ENCODE results near the gene SPATA1.

The SPATA1 gene

DNA sequence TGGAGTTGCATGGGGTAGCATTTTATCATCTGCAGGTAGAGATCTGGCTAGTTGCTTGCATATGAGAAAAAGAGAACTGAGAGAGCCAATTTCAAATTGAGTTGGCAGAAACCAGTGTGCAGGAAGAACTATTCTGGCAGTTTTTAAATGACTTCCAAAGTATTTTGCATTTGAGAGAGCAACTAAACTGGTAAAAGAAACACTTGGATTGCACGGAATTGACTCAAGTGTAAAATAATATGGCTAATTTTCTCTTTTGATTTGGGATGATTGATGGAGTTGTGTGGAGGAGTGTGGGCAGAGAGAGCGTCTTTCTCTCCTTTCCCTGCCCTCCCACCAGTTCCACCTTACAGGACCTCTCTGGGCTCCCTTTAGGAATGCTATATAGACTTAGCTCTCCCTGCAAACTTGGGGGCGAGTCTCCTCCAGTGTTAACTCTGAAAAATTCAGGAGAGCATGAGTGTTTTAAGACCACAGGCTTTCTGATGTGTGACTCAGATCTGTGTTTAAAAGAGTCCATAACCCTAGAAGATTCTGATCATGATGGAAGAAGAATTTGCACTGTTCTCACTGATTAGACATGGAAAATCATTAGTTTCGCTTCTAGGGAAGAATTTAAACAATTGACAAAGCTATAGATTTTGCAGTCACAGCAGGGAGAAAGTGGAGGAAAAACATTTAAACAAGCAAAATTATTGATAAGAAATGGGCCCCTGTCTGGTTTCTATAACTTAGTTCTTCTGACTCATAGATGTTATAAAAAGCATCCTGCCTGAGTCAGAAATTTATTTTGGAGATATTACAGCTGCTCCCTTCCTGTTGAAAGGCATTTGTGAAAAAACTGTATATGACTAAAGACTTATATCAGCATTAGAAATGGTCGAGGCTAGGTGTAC is 92.9 kb downstream of the SPATA1 start:
- peaks cover 5% of the 10 kb centered on the region for H3K4me1 ChIP-seq (ENCODE audit: control insufficient read depth, low read depth, low read length)
- H3K9me3 ChIP-seq (ENCODE audit: control insufficient read depth, low read depth, low read length) = no peaks in the 10 kb centered on the region
- no peak overlapping the region for H3K4me3 ChIP-seq (ENCODE audit: low read length)
- no peaks in the 10 kb centered on the region for H3K36me3 ChIP-seq (ENCODE audit: control insufficient read depth, low read depth, low read length)
- no peak overlapping the region for H3K9ac ChIP-seq (ENCODE audit: low read length)
- H3K27ac ChIP-seq (ENCODE audit: low read length) = no peak overlapping the region
- H3K27me3 ChIP-seq (ENCODE audit: control insufficient read depth, insufficient read depth, low read length) = no peaks in the 10 kb centered on the region

DNA sequence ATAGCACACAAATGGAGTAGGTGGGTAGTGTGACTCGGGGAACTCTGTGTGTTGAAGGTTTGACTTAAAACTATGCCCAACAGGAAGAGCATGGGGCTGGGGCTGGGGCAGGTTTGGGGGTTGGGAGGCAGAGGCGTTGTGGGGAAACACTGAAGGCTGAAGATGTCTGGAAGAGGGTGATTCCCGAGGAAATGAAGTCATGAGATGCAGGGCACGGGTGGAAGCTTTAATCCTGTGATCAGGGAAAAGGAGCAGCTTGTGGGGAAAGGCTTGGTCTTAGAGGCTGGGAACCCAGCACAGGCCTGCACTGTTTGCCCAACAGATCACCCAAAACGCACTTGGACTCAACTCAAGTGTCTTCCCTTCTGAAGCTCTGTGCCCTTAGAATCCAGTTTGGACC is 94.6 kb downstream of the SPATA1 start:
- no peak overlapping the region for H3K27ac ChIP-seq (ENCODE audit: low read length)
- H3K9me3 ChIP-seq (ENCODE audit: control insufficient read depth, low read depth, low read length) = peaks cover 14% of the 10 kb centered on the region
- peaks cover 5% of the 10 kb centered on the region for H3K4me1 ChIP-seq (ENCODE audit: control insufficient read depth, low read depth, low read length)
- H3K27me3 ChIP-seq (ENCODE audit: control insufficient read depth, insufficient read depth, low read length) = no peaks in the 10 kb centered on the region
- H3K4me3 ChIP-seq (ENCODE audit: low read length) = no peak overlapping the region
- H3K9ac ChIP-seq (ENCODE audit: low read length) = no peak overlapping the region
- no peaks in the 10 kb centered on the region for H3K36me3 ChIP-seq (ENCODE audit: control insufficient read depth, low read depth, low read length)

DNA sequence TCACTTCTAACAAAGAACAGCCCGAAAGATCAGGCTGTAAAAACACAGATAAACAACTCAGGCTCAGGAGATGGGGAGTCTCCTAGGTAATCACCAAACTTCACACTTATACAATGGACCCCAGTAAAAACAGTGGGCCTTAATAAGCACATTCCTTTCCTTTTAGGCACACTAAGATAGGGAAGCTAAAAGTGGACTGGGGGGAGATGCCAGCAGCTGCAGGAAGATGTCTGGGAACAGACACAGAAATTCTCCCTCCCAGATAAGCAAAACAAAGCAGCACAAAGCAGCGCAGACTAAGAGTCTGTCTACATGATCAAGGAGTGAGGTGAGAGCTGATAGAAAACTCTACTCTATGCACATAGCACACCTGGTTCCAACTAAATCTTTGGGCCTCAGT is 97.0 kb downstream of the SPATA1 start:
- H3K9me3 ChIP-seq (ENCODE audit: control insufficient read depth, low read depth, low read length) = peaks cover 23% of the 10 kb centered on the region
- no peak overlapping the region for H3K9ac ChIP-seq (ENCODE audit: low read length)
- H3K36me3 ChIP-seq (ENCODE audit: control insufficient read depth, low read depth, low read length) = no peaks in the 10 kb centered on the region
- H3K27me3 ChIP-seq (ENCODE audit: control insufficient read depth, insufficient read depth, low read length) = no peaks in the 10 kb centered on the region
- H3K4me1 ChIP-seq (ENCODE audit: control insufficient read depth, low read depth, low read length) = peaks cover 5% of the 10 kb centered on the region
- no peak overlapping the region for H3K4me3 ChIP-seq (ENCODE audit: low read length)
- H3K27ac ChIP-seq (ENCODE audit: low read length) = no peak overlapping the region

DNA sequence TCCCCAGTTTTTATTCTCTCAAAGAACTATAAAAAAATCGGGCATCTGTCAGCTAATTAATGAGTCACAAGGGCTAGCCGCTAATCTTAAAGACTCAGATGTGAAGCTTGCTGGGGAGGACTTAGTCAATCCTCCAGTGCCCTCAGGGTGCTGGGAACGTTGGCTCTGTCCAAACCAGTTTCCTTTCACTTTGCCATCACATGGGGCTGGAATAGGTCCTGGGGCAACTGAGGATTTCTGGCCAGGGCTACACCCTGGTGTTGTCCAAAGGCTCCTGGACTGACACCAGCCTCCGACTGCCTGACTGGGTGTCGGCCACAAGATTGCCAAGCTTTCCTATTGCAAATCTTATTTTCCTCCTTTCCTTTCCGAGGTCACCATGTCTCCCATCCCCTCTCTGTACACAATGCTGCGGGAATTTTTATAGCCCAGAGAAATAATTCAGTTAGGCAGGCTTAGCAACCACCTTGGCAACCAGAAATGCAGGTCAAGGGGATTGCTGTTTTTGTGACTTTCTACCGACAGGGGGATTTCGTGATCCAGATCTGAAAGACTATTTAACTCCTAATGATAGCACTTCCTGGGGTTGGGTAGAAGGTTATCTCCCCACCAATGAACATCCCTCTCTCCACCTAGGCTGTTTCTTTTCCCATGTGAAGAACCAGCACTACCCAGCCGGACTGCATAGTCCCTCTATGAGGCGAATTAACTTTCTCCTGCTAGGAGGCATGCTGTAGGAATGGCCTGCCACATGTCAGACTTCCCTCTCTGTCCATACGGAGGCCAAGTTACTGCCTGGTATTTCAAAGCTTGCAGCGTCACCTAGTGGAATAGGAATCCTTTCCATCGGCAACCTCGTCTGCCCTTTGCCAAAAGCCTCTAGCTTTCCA is 98.0 kb downstream of the SPATA1 start:
- Histone ChIP-seq H3K27me3 (ENCODE audit: control insufficient read depth, insufficient read depth, low read length) (no peaks in the 10 kb centered on the region), H3K4me3 (ENCODE audit: low read length) (no peak overlapping the region), H3K4me1 (ENCODE audit: control insufficient read depth, low read depth, low read length) (no peaks in the 10 kb centered on the region), H3K27ac (ENCODE audit: low read length) (no peak overlapping the region), H3K9ac (ENCODE audit: low read length) (no peak overlapping the region), H3K9me3 (ENCODE audit: control insufficient read depth, low read depth, low read length) (peaks cover 23% of the 10 kb centered on the region), H3K36me3 (ENCODE audit: control insufficient read depth, low read depth, low read length) (no peaks in the 10 kb centered on the region)

DNA sequence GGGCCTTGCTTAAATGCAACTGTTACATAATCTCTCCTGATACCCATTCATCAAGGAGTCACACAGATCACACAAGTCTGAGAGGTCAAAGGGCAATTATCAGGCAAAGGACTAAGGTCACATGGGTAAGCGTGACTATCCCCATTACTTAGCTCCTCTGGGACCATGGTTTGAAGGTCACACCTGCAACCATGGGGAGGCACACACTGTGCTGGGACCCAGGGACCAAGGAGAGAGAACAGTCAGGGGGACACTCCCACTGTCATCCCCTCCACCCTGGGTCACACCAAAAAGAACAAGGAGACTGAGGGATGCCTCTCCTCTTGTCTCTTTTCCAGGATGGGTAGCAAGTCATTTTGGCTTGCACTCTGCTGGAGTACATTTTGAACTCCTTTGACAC is 99.0 kb downstream of the SPATA1 start:
- Histone ChIP-seq H3K27ac (ENCODE audit: low read length) (no peak overlapping the region), H3K4me3 (ENCODE audit: low read length) (no peak overlapping the region), H3K9me3 (ENCODE audit: control insufficient read depth, low read depth, low read length) (peaks cover 23% of the 10 kb centered on the region), H3K9ac (ENCODE audit: low read length) (no peak overlapping the region), H3K27me3 (ENCODE audit: control insufficient read depth, insufficient read depth, low read length) (no peaks in the 10 kb centered on the region), H3K4me1 (ENCODE audit: control insufficient read depth, low read depth, low read length) (no peaks in the 10 kb centered on the region), H3K36me3 (ENCODE audit: control insufficient read depth, low read depth, low read length) (no peaks in the 10 kb centered on the region)

DNA sequence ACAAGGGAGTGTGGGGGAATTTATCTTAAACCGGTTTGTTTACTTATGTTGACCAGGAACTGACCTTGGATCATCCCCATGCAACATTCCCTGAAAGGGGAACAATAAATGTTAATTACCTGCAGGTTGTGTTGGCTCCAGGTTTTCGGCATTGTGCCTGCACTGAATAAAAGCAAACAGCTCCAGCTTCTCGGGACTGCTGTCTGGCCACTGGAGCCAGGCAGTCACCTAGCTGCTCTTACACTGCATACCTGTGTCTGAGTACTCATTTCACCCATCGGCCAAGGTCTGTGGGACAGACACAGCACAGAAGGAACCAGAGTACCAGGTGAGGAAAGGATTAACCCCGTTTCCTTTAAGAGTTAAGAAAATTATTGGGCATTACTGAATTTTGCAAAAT is 100.8 kb downstream of the SPATA1 start:
- H3K9ac ChIP-seq (ENCODE audit: low read length) = no peak overlapping the region
- H3K4me3 ChIP-seq (ENCODE audit: low read length) = no peak overlapping the region
- H3K27ac ChIP-seq (ENCODE audit: low read length) = no peak overlapping the region
- no peaks in the 10 kb centered on the region for H3K27me3 ChIP-seq (ENCODE audit: control insufficient read depth, insufficient read depth, low read length)
- H3K36me3 ChIP-seq (ENCODE audit: control insufficient read depth, low read depth, low read length) = no peaks in the 10 kb centered on the region
- no peaks in the 10 kb centered on the region for H3K4me1 ChIP-seq (ENCODE audit: control insufficient read depth, low read depth, low read length)
- H3K9me3 ChIP-seq (ENCODE audit: control insufficient read depth, low read depth, low read length) = peaks cover 23% of the 10 kb centered on the region

DNA sequence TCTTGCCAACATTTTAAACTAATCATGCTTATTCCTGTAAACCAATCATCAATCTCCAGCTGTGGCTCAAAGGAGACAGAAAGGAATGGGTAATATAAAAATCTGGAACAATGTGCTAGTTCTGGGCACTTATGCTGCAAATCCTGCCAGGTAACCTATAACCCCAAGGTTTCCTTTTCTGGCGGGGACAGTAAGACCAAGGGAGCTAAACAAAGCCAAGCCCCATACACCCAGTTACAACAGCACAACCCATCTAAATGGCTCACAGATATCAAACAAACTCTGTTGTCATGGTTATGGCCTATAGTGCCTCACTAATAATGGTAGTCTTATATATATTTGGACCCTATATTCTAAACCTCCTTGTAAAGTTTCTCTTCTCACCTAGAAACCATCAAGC is 104.9 kb downstream of the SPATA1 start:
- Histone ChIP-seq H3K27ac (ENCODE audit: low read length) (no peak overlapping the region), H3K4me3 (ENCODE audit: low read length) (no peak overlapping the region), H3K36me3 (ENCODE audit: control insufficient read depth, low read depth, low read length) (no peaks in the 10 kb centered on the region)

DNA sequence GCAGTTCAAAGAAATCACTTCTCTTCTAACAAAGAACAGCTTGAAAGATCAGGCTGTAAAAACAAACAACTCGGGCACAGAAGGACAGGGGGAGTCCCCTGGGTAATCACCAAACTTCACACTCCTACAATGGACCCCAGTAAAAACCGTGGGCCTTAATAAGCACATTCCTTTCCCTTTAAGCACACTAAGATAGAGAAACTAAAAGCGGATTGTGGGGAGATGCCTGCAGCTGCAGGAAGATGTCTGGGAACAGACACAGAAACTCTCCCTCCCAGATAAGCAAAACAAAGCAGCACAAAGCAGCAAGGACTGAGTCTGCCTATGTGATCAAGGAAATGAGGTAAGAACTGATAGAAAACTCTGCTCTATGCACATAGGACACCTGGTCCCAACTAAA is 105.6 kb downstream of the SPATA1 start:
- H3K4me1 ChIP-seq (ENCODE audit: control insufficient read depth, low read depth, low read length) = no peaks in the 10 kb centered on the region
- no peaks in the 10 kb centered on the region for H3K36me3 ChIP-seq (ENCODE audit: control insufficient read depth, low read depth, low read length)
- H3K4me3 ChIP-seq (ENCODE audit: low read length) = no peak overlapping the region
- H3K27ac ChIP-seq (ENCODE audit: low read length) = no peak overlapping the region
- H3K27me3 ChIP-seq (ENCODE audit: control insufficient read depth, insufficient read depth, low read length) = no peaks in the 10 kb centered on the region
- H3K9me3 ChIP-seq (ENCODE audit: control insufficient read depth, low read depth, low read length) = peaks cover 13% of the 10 kb centered on the region
- H3K9ac ChIP-seq (ENCODE audit: low read length) = no peak overlapping the region

More for the DNA sequence above, 104.9 kb downstream of the SPATA1 start:
- Histone ChIP-seq H3K4me1 (ENCODE audit: control insufficient read depth, low read depth, low read length) (no peaks in the 10 kb centered on the region), H3K9ac (ENCODE audit: low read length) (no peak overlapping the region), H3K27me3 (ENCODE audit: control insufficient read depth, insufficient read depth, low read length) (no peaks in the 10 kb centered on the region), H3K9me3 (ENCODE audit: control insufficient read depth, low read depth, low read length) (peaks cover 17% of the 10 kb centered on the region)

DNA sequence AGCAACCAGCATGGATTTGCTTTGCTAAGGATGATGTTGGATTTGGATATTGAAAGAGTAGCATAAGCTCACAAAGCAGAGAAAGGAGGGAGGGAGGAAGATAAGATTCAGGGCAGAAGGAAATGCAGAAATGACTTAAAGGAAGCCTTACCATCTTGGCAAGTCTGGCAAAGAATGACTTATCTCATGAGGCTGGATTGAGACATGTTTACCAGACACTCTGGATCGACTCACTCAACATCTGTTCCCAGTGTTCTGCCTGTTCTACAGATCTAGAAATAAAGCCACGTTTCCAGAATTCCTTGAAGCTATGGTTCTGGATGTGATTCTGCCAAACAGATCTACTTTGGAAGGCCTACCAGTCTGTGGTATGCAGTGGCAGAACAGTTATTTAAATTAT is 106.8 kb downstream of the SPATA1 start:
- Histone ChIP-seq H3K9ac (ENCODE audit: low read length) (no peak overlapping the region), H3K27ac (ENCODE audit: low read length) (no peak overlapping the region)

DNA sequence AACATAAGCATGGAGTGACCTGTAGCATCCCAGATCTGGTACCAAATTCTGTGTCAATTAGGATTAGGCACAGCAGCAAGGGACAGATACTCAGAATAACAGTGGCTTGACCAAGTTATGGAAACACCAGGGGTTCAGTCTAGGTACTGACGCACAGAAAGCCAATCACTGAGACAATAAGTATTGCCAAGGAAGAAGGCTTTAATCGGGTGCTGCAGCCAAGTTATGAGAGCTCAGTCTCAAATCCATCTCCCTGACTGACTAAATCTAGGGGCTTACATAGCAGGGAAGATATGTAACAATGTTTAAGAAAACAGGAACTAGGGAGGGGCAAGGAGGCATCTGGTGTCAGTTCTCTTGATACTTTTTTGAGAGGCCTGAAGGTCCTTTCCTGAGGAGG is 107.7 kb downstream of the SPATA1 start:
- no peaks in the 10 kb centered on the region for H3K4me1 ChIP-seq (ENCODE audit: control insufficient read depth, low read depth, low read length)

More for the DNA sequence above, 106.8 kb downstream of the SPATA1 start:
- Histone ChIP-seq H3K4me3 (ENCODE audit: low read length) (no peak overlapping the region), H3K36me3 (ENCODE audit: control insufficient read depth, low read depth, low read length) (no peaks in the 10 kb centered on the region), H3K9me3 (ENCODE audit: control insufficient read depth, low read depth, low read length) (peaks cover 8% of the 10 kb centered on the region), H3K4me1 (ENCODE audit: control insufficient read depth, low read depth, low read length) (no peaks in the 10 kb centered on the region), H3K27me3 (ENCODE audit: control insufficient read depth, insufficient read depth, low read length) (no peaks in the 10 kb centered on the region)

DNA sequence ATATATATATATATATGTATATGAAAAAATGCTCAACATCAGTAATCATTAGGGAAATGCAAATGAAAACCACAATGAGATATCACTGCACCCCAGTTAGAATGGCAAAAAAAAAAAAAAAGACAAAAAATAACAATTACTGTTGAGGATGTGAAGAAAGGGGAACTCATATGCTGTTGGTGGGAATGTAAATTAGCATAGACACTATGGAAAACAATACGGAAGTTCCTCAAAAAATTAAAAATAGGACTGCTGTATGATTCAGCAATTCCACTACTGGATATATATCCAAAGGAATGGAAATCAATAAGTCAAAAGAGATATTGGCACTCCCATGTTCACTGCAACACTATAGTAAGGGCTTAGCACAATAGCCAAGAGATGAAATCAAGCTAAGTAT is 109.6 kb downstream of the SPATA1 start:
- no peaks in the 10 kb centered on the region for H3K36me3 ChIP-seq (ENCODE audit: control insufficient read depth, low read depth, low read length)
- no peak overlapping the region for H3K4me3 ChIP-seq (ENCODE audit: low read length)
- H3K9ac ChIP-seq (ENCODE audit: low read length) = no peak overlapping the region
- H3K4me1 ChIP-seq (ENCODE audit: control insufficient read depth, low read depth, low read length) = no peaks in the 10 kb centered on the region
- no peak overlapping the region for H3K27ac ChIP-seq (ENCODE audit: low read length)
- no peaks in the 10 kb centered on the region for H3K27me3 ChIP-seq (ENCODE audit: control insufficient read depth, insufficient read depth, low read length)
- peaks cover 8% of the 10 kb centered on the region for H3K9me3 ChIP-seq (ENCODE audit: control insufficient read depth, low read depth, low read length)

More for the DNA sequence above, 107.7 kb downstream of the SPATA1 start:
- Histone ChIP-seq H3K27ac (ENCODE audit: low read length) (no peak overlapping the region), H3K9me3 (ENCODE audit: control insufficient read depth, low read depth, low read length) (peaks cover 8% of the 10 kb centered on the region), H3K4me3 (ENCODE audit: low read length) (no peak overlapping the region), H3K9ac (ENCODE audit: low read length) (no peak overlapping the region), H3K36me3 (ENCODE audit: control insufficient read depth, low read depth, low read length) (no peaks in the 10 kb centered on the region), H3K27me3 (ENCODE audit: control insufficient read depth, insufficient read depth, low read length) (no peaks in the 10 kb centered on the region)
